GM18498 (cell line): ENCODE data around the gene RIN2.
"Not testable (repeated sequence)": the region's sequence is repeated elsewhere in the genome, so short reads cannot be mapped to it uniquely, and the experiment has no call there.

Source experiments
- ATAC-seq: cut with Tn5 transposase; IDR thresholded peaks from one replicate; pipeline ENCODE4 v1.9.1; 2021; ENCODE audit warnings: mild to moderate bottlenecking, moderate library complexity; ENCODE audit not compliant: unreplicated experiment

RIN2 gene

DNA sequence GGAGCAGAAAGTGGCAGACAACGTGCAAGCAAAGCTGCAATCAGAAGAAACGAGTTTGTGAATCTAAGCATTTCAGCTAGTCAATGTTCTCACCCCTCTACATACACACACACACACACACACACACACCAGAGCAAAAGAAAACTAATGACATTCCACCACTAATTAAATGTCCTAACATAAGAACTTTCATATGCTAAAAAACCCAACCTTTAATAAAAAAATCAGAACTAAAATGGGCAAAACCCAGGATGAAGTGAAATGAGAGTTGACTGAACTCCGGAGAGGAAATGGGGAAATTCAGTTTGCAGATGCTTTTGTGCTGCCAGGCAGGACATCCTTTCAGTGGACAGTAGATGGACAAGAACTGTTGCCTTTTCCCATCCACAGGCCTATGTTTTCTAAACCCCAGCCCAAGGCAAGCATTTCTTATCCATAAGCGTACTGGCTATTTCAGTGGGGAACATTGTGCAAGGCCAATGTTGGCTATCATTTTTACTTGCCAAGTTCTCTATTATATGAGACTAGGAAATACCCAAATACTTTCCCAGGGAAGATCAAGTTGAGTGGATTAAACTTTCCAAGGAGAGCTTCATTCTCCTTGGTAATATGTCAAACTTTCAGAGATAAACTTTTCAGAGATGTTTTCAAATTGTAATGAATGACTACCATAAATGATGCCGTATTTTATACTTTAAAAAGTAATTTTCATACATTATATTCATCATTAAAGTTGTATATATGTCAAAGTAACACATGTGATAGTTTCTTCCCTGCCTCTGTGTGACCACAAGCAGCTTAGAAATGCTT is 27.3 kb downstream of the RIN2 start:
- no peak for ATAC-seq

DNA sequence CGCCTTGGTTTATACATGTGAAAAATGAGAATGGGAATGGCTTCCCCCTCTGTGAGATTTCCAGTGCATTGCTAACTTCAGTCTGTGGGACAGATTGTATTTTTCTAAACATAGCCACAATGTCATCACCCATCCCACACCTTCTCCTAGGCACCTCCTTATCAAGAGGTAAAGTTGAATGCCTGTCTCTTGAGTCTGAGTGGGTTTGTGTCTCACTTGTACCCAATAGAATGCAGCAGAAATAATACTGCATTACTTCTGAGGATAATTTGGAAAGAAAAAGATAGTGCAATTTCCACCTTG is 27.9 kb downstream of the RIN2 start:
- no peak for ATAC-seq

DNA sequence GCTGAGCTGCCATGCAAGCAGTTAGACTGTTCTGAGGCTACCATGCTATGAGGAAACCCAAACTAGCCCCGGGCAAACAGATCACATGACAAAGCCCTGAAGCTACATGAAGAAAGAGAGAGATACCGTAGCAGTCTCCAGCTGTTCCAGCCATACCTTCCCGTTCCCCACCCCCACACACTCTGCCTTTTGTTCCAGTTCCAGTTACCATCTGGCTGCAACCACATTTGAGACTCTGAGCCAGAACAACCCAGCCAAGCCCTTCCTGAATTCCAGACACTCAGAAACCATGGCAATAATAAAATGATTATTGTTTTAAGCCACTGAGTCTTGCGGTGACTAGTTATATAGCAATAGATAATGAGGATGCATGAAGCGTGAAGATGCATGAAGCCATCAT is 28.3 kb downstream of the RIN2 start:
- no peak for ATAC-seq

DNA sequence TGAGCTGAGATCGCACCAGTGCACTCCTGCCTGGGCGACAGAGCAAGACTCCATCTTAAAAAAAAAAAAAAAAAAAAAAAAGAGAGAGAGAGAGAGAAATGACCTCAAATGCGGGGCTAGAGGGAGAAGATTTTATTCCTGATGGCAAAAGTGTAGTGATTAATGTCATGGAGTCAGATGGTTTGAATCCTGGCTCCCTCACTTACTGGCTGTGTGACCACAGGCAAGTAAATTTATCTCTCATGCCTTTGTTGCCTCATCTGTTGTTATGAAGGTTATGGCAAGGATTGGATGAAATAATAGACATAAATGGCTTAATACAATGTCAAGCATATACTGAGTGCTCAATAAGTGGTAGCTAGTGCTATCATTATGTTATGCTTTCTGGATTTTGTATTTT is 29.3 kb downstream of the RIN2 start:
- no peak for ATAC-seq

DNA sequence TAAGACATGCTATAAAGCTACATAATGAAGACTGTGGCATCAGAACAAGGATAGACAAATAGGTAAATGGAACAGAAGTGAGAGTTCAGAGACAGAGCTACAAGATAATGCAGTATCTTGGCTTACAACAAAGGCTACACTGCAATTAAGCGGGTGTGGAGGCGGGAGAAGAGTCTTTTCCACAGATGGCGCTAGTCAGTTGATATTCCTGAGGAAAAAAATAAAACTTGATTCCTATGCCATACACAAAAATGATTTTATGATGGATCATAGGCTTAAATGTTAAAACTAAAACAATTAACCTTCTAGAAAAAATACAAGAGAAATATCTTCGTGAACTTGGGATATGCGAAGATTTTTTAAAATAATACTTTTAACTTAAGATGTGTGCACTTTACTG is 31.0 kb downstream of the RIN2 start:
- no peak for ATAC-seq

- no peak for ATAC-seq
Observed at GRCh38 chr20:19789446-19789845, 31.4 kb downstream of the RIN2 start.

DNA sequence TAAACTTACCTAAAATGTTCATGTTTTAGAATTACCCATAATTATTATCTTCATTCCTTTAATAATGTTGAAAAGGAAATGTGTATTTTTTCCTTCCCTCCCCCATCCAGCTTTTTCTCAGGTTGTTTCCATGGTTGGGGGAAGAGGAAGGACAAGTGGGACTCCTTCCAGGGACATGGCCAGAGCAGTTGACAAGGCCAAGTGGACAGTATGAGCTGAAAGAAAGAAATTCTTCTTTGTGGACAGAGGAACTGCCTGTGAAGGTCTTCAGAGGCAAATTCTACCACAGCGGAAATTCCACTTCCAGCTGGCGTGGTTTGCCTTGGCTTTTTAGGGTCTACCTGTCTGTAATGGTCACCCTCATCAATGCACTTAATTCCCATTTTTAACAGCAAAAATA is 33.8 kb downstream of the RIN2 start:
- no peak for ATAC-seq

GRCh38 chr20:19793716-19794115 is 35.7 kb downstream of the RIN2 start:
- ATAC-seq: no peak

- no peak for ATAC-seq
Observed at GRCh38 chr20:19794941-19795340, 36.9 kb downstream of the RIN2 start.

GRCh38 chr20:19799325-19799724 is 41.3 kb downstream of the RIN2 start:
- ATAC-seq: no peak

- ATAC-seq: no peak
Observed at GRCh38 chr20:19802099-19802491, 44.0 kb downstream of the RIN2 start.

GRCh38 chr20:19802492-19803158 is 44.6 kb downstream of the RIN2 start:
- no peak for ATAC-seq

DNA sequence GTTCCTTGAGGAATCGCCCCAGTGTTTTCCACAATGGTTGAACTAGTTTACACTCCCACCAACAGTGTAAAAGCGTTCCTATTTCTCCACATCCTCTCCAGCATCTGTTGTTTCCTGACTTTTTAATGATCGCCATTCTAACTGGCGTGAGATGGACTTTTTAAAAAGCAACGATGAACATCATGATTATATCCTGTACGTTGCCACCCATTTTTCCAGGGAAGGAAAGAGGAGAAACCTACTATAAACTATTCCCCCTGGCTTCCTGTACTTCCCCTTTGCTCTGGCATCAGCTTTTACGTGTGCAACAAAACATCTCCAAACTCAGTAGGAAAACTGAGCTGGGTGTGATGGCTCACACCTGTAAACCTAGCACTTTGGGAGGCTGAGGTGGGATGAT is 48.2 kb downstream of the RIN2 start:
- not testable (repeated sequence) for ATAC-seq

DNA sequence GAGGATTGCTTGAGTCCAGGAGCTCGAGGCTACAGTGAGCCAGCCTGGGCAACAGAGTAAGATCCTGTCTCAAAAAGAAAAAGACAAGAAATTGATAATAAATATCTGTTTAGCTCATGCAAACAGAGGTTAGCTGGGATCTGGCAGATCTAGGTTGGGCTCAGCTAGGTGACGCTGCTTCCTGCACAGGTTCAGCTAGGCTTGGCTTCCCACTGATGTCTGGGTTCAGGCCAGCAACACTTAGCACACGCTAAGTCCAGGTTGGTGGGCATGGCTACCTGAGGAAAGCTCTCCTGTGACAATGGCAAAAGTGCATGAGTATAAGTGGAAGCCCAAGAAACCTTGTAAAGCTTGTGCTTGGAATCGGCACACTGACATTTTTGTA is 48.7 kb downstream of the RIN2 start:
- no peak for ATAC-seq

DNA sequence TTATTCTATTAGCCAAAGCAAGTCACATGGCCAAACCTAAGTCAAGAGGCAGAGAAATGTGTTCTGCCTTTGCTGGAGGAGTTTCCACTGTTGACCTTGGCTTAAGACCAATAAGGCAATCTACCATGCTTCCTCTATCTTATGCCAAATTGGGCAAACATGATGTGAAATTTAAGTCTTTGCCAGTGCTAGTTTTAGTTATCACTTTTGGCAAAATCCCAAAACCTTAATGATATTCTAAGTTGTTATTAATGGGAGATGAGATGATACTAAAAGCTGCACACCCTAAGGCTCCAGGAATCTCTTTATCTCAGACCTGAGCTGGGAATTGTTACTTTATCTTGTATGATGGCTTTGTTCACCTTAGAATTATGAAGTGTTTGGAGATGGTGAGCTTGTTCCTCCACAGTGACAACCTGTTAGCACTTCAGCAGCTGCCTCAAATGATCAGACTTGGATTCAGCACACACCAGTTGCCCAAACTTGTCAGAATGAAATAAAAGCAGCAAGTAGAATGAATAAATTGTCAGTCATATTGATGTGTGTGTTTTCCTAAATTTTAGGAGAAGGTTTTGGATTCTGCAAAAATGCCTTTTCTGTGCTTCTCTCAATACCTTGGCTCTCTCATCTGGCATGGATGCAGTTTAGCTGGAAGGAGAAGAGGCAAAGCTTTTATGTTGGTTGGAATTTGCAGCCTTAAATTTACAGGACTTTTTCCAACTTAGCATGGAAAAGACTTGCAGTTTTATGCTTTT is 49.3 kb downstream of the RIN2 start:
- ATAC-seq: no peak
